D721Med (cell line): ENCODE results near the gene KHDC1.

Experiments
- DNase-seq: peaks from one replicate; pipeline ENCODE4 v3.0.0; 2011; ENCODE audit warnings: low spot score; ENCODE audit not compliant: insufficient read length
- FAIRE-seq: peaks from 2 replicates; lab custom pipeline; 2011; peaks lifted over from hg19 to GRCh38; lab: Jason Lieb, UNC
- TF ChIP-seq, protein P1 (sequence below): IDR thresholded peaks from 2 replicates; pipeline ENCODE4 v1.5.1; 2012; ENCODE audit warnings: mild to moderate bottlenecking, control low read depth; ENCODE audit not compliant: insufficient read depth; ENCODE audit errors: missing control alignments

KHDC1 gene

DNA sequence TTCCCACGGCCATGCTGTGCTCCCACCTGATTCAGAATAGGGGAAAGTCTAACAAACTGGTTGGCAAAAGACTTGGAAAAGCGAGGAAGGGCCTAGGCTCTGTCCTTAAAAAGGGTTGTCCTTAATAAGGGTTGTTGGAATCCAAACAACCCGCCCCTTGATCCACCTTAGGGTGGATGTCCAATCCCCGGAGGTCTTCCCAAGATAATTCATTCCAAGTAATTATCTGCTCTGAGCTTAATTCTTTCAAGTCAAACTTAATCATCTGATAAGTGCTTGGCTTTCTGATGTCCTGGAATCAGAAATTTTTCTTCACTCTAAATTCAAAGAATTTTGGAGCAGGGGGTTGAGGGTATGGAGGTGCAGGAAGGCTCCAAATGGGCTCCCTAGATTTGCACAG lies 37.6 kb downstream of the KHDC1 start, which contains the start of gene KHDC1L:
Gene KHDC1L (minus strand): TSS at position 101 of the 400 bp plus-strand sequence. CDS start 88 bp downstream, at position 13.
- TF ChIP-seq, protein P1, sequence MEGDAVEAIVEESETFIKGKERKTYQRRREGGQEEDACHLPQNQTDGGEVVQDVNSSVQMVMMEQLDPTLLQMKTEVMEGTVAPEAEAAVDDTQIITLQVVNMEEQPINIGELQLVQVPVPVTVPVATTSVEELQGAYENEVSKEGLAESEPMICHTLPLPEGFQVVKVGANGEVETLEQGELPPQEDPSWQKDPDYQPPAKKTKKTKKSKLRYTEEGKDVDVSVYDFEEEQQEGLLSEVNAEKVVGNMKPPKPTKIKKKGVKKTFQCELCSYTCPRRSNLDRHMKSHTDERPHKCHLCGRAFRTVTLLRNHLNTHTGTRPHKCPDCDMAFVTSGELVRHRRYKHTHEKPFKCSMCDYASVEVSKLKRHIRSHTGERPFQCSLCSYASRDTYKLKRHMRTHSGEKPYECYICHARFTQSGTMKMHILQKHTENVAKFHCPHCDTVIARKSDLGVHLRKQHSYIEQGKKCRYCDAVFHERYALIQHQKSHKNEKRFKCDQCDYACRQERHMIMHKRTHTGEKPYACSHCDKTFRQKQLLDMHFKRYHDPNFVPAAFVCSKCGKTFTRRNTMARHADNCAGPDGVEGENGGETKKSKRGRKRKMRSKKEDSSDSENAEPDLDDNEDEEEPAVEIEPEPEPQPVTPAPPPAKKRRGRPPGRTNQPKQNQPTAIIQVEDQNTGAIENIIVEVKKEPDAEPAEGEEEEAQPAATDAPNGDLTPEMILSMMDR = no peak
- no peak for FAIRE-seq
- DNase-seq = no peak

DNA sequence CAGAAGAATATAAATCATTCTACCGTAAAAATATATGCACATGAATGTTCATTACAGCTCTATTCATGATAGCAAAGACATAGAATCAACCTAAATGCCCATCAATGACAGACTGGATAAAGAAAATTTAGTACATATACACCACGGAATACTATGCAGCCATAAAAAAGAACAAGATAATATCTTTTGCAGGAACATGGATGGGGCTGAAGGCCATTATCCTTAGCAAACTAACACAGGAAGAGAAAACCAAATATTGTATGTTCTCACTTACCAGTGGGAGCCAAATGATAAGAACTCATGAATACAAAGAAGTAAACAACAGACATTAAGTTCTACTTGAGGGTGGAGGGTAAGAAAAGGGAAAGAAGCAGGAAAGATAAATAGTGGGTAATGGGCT lies 46.1 kb downstream of the KHDC1 start:
- TF ChIP-seq, protein P1 = no peak
- DNase-seq (no peak), FAIRE-seq (no peak)

DNA sequence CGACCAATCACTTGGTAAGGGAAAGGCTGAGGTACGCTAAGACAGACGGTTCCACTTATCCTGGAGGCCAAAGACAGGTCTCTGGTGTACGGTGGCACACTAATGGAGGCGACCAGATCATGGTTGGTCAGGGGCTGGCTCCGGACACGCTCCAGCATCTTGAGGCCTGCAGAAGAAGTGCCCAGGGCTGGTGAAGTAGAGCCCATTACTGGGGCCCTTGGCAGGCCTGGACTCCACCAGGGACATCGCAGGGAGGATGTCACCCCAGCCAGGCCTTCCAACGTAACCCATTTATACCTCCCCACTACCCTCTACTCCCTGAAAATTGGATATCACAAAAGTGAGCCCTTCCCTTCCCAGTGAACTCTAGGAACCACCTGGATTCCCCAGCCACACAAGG lies 53.9 kb downstream of the KHDC1 start:
- FAIRE-seq (no peak), DNase-seq (no peak)
- TF ChIP-seq, protein P1 = no peak

- FAIRE-seq (no peak), DNase-seq (no peak)
- TF ChIP-seq, protein P1 = no peak
Measured at GRCh38 chr6:73207221-73207837, 55.7 kb downstream of the KHDC1 start.

- FAIRE-seq (no peak), DNase-seq (no peak)
- TF ChIP-seq, protein P1 = no peak
Measured at GRCh38 chr6:73204252-73204651, 58.7 kb downstream of the KHDC1 start.

DNA sequence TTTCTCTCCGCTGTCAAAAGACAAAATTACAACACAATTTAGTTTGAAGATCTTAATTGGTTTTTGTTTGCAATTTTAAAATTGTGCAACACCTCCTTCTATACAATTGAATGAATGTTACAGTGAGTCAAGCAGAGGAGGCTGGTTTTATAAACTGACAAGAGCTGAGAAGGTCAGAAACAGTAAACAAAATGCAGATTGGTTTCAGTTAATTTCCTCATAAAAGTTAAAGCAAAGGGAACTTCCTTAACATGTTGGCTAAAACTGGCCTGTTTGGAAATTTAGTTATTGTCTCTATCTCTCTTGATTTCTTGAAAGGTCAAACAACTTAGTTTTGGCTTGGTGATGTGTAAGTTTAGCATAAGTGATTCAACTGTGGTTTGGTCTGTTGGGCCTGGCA lies 59.9 kb downstream of the KHDC1 start:
- DNase-seq = no peak
- FAIRE-seq = no peak
- TF ChIP-seq, protein P1 = no peak

GRCh38 chr6:73200735-73201134 lies 62.3 kb downstream of the KHDC1 start:
- FAIRE-seq = no peak
- DNase-seq = no peak
- TF ChIP-seq, protein P1 = no peak
